HAP-1 (cell line): ENCODE data around the gene CCDC9B.

Experiments used
- DNase-seq, 2 experiments: peaks; one replicate each; pipeline ENCODE4 v3.0.0-alpha.2; 2016 to 2020; ENCODE audit warnings: low spot score in 2 of 2
- H3K27me3 ChIP-seq: fragments of 250-450 bp; sonication (Bioruptor Pico); 2 replicates; pipeline ENCODE4 v1.5.1; 2020; ENCODE audit warnings: low read depth, mild to moderate bottlenecking, moderate library complexity
- H3K36me3 ChIP-seq: fragments of 250-450 bp; sonication (Bioruptor Pico); replicated peaks from 2 replicates; pipeline ENCODE4 v1.5.1; 2020; ENCODE audit warnings: mild to moderate bottlenecking
- H3K4me1 ChIP-seq: fragments of 250-450 bp; sonication (Bioruptor Pico); 2 replicates; pipeline ENCODE4 v1.5.1; 2020; ENCODE audit warnings: mild to moderate bottlenecking
- H3K4me3 ChIP-seq: fragments of 250-450 bp; sonication (Bioruptor Pico); 2 replicates; pipeline ENCODE4 v1.5.1; 2020; ENCODE audit warnings: mild to moderate bottlenecking, moderate library complexity
- H3K9me3 ChIP-seq: fragments of 250-450 bp; sonication (Bioruptor Pico); 2 replicates; pipeline ENCODE4 v1.5.1; 2020; ENCODE audit warnings: mild to moderate bottlenecking, moderate library complexity
- in situ Hi-C: fragments of 300-500 bp; cut with MboI; formaldehyde crosslinking; loops from 3 replicates; pipeline ENCODE4 v1.14.3; 2020; ENCODE audit warnings: low sequenced_read_pairs, inconsistent platforms, mixed read lengths

CCDC9B gene

DNA sequence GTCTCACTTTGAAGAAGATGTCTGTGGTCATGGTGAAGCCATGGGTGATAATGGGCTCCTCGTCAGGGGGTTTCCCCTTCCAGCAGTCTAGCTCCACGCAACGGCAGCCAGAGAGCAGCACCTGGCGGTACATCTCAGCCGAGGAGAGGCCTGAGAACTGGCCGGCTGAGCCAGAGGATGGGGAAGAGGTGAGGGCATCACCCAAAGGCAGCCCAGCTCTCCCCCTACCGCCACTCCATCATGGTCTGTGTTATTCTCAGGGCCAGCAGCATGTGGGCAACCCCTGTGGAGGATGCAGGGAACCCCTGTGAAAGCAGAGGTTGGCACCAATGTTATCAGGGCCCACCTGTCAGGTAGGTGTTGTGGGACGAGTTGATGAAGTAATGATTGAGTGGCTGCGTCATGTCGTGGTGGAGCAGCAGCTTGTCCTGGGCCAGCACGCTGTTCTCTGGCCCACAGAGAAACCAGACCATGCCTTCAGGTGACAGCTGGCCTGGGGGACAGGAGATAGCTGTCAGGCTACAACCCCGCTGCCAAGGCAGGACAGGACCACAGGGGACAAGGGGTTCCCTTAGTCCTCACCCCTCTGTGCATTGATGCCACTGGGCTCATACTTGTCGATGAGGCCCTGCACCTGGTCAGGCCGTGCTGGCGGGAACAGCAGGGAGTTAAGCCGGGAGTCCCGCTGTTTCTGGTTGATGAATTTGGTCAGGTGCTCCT is 42.4 kb downstream of the CCDC9B start:
- Histone ChIP-seq H3K36me3 (no peaks in the 10 kb centered on the region), H3K27me3 (no peaks in the 10 kb centered on the region), H3K4me3 (no peak overlapping the region), H3K9me3 (0 out of 2 replicates have a peak, but pooled peaks cover 2% of the 10 kb centered on the region), H3K4me1 (no peaks in the 10 kb centered on the region)
- in situ Hi-C loops: no loop called here
- no peak for DNase-seq

DNA sequence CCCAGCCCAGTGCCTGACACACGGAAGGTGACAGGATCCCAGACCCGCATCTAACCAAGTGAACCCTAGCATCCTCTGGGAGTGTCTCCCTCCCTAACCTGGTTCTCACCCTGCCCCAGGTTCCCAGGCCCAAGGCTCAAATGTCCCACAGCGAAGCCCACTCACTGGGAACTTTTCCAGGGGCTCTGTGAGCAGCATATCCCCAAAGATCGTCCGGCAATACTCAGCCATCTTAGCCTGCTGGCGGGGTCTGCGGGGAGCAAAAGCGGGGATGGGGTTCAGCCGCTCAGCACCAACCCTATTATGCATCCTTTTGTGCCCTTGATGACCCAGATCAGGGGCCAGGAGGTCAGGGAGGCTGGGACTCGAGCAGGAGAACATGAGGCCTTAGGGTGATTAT is 43.4 kb downstream of the CCDC9B start:
- in situ Hi-C loops: no loop called here
- no peaks in the 10 kb centered on the region for H3K27me3 ChIP-seq
- no peak overlapping the region for H3K4me3 ChIP-seq
- no peak for DNase-seq
- H3K36me3 ChIP-seq: no peaks in the 10 kb centered on the region
- no peaks in the 10 kb centered on the region for H3K4me1 ChIP-seq
- H3K9me3 ChIP-seq: 0 out of 2 replicates have a peak, but pooled peaks cover 2% of the 10 kb centered on the region

DNA sequence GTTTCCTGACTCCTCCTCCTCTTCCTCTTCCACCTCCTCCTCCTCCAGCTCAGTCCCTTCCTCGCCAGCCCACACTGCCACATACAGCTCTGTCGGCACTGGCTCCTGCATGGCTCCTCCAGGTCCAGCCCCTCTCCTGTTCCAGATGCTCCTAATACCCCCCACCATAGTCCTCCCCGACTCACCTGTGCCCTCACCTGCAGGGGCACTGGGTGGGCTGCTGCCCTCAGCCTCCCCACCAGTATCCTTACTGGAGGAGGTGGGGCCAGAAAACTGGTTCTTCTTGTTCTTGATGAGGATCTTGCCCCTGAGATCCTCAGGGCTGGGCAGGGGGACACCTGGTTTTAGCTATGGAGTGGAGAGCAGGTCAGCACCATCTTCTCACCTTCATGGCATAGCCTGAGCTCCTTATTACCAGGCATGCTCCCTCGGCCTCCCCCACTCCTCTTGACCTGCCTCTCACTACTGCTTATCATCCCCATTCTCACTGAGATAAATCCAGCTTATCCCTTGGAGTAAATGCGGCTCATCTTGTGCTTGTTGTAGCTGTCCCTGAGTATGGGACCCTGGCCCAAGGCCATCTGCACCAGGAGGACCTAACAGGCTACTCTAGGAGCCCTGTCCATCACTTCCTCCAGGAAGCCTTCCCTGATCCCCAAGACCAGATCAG is 44.0 kb downstream of the CCDC9B start:
- Histone ChIP-seq H3K9me3 (0 out of 2 replicates have a peak, but pooled peaks cover 2% of the 10 kb centered on the region), H3K4me3 (no peak overlapping the region)
- in situ Hi-C loops: no loop called here

DNA sequence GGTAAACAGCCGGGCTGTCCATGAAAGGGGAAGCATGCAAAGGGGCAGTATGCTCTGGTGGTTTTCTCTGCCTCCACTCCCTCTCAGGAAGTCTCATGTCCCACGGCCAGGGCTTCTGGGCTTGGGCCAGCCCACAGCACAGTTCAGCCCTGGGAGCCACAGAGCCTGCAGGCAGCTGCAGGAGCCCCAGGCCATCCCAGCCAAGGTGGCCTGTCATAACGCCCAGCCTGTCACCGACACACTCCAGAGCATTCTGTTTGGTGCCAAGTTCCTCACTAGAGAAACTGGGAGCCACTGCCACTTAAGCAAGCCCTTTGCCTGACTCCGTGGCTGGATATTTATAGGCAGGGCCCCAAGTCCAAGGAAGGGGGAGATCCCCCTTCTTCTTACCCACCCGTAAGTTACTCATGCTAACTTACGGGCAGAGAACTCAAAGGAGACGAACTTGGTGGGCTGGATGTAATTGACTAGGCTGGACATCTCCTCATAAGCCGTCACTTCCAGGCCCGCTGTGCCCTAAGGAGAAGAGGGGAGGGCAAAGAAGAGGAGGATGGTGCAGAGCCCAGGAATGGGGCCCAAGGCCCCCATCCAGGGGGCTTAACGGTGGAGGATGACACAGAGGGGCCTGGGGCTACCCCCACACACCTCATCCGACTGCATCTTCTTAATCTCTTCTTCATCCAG is 44.7 kb downstream of the CCDC9B start:
- in situ Hi-C loops: no loop called here
- H3K36me3 ChIP-seq: no peaks in the 10 kb centered on the region
- H3K4me3 ChIP-seq: no peak overlapping the region
- H3K9me3 ChIP-seq: 0 out of 2 replicates have a peak, but pooled peaks cover 2% of the 10 kb centered on the region
- no peaks in the 10 kb centered on the region for H3K4me1 ChIP-seq
- no peaks in the 10 kb centered on the region for H3K27me3 ChIP-seq
- no peak for DNase-seq

More for the DNA sequence above, 44.0 kb downstream of the CCDC9B start:
- Histone ChIP-seq H3K4me1 (no peaks in the 10 kb centered on the region), H3K27me3 (no peaks in the 10 kb centered on the region), H3K36me3 (no peaks in the 10 kb centered on the region)
- DNase-seq: no peak

DNA sequence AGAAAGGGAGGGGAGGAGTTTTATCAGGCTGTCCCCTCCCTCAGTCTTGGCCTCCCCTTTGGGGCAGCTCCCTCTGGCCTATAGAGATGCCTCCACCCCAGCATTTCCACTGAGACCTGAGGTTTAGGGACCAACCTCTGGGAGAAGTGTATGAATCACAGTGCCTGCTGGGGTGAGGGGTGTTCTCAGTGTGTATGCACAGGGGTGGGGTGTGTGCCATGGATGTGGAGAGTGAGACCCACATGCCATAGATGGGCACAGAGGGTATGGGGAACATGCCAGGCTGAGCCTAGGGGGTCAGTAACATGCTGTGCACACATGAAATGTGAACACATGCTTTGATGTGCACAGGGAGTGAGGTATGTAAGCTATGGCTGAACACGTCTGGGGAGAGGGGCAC is 45.4 kb downstream of the CCDC9B start:
- Histone ChIP-seq H3K27me3 (no peaks in the 10 kb centered on the region), H3K36me3 (no peaks in the 10 kb centered on the region)
- in situ Hi-C loops: no loop called here

DNA sequence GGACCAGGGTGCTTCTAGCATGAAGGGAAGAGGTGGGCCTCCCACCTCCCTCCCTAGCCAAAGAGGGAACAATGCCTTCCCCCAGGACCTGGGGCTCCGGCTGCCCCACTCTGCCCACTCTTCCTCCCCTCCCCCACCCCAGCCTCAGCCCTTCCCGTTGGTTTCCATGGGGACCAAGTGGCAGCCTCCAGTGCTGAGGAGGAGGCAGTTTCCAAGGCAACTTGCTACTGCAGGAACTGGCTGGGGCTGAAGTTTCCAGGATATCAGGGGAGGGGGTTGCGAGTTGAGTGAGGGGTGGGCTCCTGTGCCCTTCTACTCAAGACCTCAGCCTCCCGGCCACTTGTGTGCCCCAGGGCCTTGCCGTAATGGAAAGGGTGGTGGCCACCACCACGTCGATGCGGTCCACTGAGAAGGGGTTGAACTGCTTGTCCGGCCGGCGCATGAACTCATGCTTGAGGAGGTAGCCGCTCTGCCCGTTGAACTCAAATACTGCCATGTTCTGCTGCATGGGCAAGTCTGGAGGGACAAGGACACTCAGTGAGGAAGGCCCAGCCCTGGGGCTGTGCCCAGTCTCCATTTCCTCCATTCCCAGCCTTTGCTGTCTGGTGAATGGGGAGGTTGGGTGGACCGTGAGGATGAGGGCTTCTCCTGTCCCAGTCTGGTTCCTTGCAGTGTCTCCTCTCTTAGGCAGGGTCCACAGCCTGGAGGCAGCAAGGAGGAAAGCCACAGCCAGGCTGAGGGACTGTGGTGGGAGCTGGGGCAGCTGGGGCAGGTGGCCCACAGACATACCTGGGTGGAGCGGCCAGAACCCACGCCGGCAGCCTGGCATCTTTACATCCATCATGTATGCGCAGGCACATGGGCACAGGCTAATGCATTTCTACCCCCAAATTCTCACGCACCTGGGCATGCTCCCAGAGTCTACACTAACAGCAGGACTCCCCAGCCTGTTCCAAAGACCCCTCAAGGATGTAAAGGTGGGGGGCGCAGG is 46.5 kb downstream of the CCDC9B start:
- Histone ChIP-seq H3K9me3 (no peaks in the 10 kb centered on the region), H3K4me1 (no peaks in the 10 kb centered on the region), H3K27me3 (no peaks in the 10 kb centered on the region), H3K4me3 (no peak overlapping the region), H3K36me3 (no peaks in the 10 kb centered on the region)
- in situ Hi-C loops: no loop called here
- DNase-seq: no peak

More for the DNA sequence above, 45.4 kb downstream of the CCDC9B start:
- Histone ChIP-seq H3K4me3 (no peak overlapping the region), H3K4me1 (no peaks in the 10 kb centered on the region), H3K9me3 (0 out of 2 replicates have a peak, but pooled peaks cover 2% of the 10 kb centered on the region)
- DNase-seq: no peak

DNA sequence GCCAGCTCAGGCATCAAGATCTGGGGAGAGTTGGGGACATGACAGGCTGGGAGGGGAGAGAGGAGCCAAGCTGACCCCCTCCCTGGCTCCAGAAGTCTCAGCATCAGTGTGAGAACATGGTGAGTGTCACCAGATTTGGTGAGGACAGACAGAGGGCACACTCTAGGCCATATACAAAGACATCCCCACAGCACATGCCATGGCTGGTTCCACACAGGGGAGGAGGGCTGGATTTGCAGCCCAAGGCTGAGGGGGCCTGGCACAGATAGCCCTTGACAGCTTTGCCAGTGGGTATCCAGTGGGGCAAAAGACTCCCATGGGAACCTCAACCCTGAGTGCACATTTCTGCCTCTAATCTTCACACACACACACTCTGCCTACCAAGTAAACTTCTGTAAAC is 47.7 kb downstream of the CCDC9B start:
- DNase-seq: no peak
- no peaks in the 10 kb centered on the region for H3K36me3 ChIP-seq
- no peak overlapping the region for H3K4me3 ChIP-seq
- in situ Hi-C loops: no loop called here
- H3K4me1 ChIP-seq: peaks cover 2% of the 10 kb centered on the region
- H3K9me3 ChIP-seq: no peaks in the 10 kb centered on the region
- H3K27me3 ChIP-seq: no peaks in the 10 kb centered on the region

DNA sequence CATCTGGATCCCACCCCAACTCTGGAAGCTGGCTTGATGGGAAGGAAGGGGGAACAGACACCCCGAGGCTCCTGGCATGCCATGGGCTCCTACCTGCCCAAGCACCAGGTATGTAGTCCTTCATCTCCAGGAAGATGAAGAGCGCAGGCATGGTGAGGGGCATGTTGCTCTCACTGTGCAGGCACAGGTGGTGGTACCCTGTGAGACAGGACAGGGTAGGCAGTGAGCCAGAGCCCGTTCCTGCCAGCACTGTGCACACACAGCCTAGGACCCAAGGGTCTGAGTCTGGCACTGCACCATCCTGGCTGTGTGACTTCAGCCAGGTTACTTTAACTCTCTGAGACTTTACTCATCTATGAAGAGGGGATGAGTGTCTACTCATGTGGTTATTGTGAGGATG is 48.5 kb downstream of the CCDC9B start:
- Histone ChIP-seq H3K4me3 (no peak overlapping the region), H3K4me1 (peaks cover 5% of the 10 kb centered on the region), H3K36me3 (no peaks in the 10 kb centered on the region), H3K27me3 (no peaks in the 10 kb centered on the region), H3K9me3 (no peaks in the 10 kb centered on the region)
- in situ Hi-C loops: no loop called here
- DNase-seq: no peak

DNA sequence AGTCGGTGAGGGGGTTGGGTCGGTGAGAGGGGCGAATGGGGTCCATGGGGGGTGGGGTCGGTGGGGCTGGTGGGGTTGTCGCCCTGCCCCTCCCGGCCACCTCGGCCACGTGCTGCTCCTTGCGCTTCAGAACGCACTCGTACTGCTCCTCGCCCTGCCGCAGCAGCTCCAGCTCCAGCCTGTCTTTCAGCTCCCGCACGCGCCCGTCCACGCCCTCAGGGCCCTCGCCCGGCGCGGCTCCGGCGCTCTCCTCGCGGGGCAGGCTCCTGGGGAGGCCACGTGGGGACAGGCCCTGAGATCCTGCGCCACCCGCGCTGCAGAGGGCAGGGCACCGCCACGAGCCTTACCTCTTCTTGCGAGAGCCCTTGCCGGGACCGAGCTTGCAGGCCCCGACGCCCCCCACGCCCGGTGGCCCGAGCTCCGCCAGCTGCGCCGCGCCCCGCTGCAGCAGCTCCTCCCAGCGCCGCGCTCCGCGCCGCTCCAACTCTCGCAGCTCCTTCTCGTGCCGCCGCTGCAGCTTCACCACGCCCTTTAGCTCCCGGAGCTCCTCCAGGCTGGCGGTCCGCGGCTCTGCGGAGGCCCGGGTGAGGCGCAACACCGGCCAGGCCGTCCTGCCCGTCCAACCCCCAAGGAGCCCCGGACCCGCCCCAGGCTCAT is 49.7 kb downstream of the CCDC9B start:
- no peaks in the 10 kb centered on the region for H3K27me3 ChIP-seq
- H3K9me3 ChIP-seq: no peaks in the 10 kb centered on the region
- DNase-seq: no peak
- H3K4me1 ChIP-seq: peaks cover 5% of the 10 kb centered on the region
- in situ Hi-C loops: no loop called here
- H3K4me3 ChIP-seq: no peak overlapping the region
- H3K36me3 ChIP-seq: no peaks in the 10 kb centered on the region

DNA sequence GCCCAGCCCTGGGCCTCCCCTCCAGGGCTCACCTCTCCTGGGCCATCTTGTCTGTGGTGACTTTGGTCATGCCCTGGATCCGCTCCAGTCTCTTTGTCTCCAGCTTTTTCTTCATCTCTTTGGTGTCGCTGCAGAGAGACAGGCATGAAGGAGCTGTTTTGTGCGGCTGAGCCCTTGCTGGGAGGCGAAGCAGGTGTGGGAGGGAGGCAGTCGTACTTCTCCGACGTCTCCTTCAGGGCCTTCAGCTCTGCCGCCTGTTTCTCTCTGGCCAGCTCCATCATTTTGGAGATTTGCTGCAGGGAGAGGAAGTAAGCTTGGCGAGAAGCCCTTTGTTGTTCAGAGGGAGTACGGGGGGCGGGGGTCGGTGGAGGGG is 50.2 kb downstream of the CCDC9B start:
- in situ Hi-C loops: no loop called here
- H3K4me3 ChIP-seq: no peak overlapping the region
- no peaks in the 10 kb centered on the region for H3K36me3 ChIP-seq
- H3K9me3 ChIP-seq: no peaks in the 10 kb centered on the region
- H3K27me3 ChIP-seq: no peaks in the 10 kb centered on the region
- DNase-seq: no peak
- peaks cover 6% of the 10 kb centered on the region for H3K4me1 ChIP-seq

DNA sequence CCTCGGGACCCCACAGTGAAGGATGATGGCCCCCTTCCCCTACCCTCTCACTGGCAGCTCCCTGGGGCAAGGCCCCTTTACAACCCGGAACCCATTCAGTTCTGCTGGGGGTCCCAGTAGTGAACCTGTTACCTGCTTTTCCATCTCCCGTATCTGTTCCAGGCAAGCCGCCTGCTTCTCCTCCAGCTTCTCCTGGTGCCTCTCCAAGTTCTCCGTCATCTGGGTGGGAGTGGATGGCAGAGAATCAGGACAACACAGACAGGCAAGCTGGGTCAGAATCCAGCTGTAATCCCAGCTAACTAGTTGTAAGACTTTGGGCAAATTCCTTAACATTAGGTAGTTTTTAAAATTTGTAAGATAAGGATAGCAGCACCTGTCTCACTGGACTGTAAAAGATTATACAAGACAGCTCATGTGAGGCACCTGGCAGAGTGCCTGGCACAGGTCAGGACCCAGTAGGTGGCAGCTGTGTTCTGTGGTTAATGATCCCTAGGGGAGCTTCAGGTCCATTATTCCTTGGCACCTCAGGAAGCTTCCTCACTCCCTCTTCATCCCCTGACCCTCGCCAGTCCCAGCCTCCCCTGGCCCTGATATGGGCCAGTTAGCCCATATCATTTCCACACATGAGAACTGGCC is 51.5 kb downstream of the CCDC9B start:
- Histone ChIP-seq H3K4me3 (no peak overlapping the region), H3K27me3 (no peaks in the 10 kb centered on the region), H3K4me1 (peaks cover 13% of the 10 kb centered on the region), H3K36me3 (no peaks in the 10 kb centered on the region), H3K9me3 (no peaks in the 10 kb centered on the region)
- in situ Hi-C loops: no loop called here
- DNase-seq: no peak

DNA sequence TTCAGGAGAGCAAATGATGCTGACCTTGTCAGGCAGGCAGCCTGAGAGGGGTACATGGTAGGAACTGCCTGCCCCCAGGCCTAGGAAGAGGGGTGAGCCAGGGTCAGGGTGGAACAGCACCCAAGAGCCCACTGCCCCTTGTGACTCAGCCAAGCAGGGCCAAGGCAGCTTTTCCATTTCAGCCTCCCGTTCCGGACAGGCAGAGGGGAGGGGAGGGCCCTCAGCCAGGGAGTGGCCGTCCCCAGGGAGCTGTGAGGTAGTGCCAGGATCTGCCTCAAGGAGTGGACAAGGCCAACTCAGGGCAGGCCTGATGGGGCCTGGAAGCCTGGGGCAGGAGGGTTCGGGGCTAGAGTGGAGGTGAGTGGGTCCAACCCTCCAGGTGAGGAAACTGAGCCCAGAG is 52.8 kb downstream of the CCDC9B start:
- Histone ChIP-seq H3K27me3 (no peaks in the 10 kb centered on the region), H3K4me1 (peaks cover 17% of the 10 kb centered on the region)

More for the DNA sequence above, 52.8 kb downstream of the CCDC9B start:
- H3K36me3 ChIP-seq: no peaks in the 10 kb centered on the region
- H3K4me3 ChIP-seq: no peak overlapping the region
- H3K9me3 ChIP-seq: no peaks in the 10 kb centered on the region
- peak; percentile 6 to 78 for DNase-seq
- in situ Hi-C loops: no loop called here
